Superior temporal gyrus (tissue), 1 donor: Measurements from ENCODE around the gene DRD2.

ENCODE experiments used
- DNase-seq: peaks from one replicate; pipeline ENCODE4 v3.0.0-alpha.2; 2016; ENCODE audit errors: extremely low spot score

Gene DRD2

DNA sequence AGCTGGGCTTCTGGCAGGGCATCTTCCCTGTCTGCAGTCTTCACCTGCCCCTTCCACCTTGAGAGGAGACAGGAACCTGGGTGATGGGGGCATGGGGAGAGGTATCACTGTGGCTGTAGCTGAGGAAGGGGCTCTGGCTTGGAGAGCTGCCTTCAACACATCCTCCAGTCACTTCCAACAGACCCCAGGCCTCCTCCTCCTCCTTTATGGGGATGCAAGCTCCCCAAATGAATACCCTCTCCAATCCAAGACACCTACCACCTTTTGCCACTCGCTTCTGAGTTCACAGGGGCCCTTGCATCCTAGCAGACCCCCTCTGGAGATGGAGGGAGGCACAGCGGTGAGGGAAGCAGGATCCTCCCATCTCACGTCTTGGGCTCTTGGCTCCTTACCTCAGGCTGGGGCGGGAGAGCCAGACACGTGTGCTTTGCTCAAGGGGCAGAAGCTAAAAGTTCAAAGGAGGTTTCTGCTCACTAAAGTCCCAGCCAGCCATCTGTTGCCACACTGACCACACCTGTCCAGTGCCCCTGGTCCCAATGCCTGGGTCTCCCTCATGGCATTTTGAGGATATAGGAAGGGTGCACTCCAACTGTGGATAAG, 74.5 kb downstream of the DRD2 start:
- no peak for DNase-seq

DNA sequence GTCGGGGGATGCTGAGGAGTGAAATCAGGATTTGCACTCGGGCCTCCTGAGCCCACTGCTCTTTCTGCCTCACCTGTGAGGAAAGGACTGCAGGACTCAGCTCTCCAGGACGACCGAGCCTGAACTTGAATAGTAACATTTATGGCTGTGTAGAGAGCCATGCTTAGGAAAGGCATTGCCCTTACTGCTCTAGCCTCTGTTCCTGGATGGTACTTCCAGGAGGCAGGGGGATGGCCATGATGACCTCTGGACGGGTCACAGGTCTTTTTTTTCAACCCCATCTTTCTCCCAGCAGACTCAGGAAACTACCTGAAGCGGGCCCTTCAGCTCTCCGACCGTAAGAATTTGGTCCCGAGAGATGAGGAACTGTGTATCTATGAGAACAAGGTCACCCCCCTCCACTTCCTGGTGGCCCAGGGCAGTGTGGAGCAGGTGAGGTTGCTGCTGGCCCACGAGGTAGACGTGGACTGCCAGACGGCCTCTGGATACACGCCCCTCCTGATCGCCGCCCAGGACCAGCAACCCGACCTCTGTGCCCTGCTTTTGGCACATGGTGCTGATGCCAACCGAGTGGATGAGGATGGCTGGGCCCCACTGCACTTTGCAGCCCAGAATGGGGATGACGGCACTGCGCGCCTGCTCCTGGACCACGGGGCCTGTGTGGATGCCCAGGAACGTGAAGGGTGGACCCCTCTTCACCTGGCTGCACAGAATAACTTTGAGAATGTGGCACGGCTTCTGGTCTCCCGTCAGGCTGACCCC, 76.3 kb downstream of the DRD2 start:
- DNase-seq = no peak

DNA sequence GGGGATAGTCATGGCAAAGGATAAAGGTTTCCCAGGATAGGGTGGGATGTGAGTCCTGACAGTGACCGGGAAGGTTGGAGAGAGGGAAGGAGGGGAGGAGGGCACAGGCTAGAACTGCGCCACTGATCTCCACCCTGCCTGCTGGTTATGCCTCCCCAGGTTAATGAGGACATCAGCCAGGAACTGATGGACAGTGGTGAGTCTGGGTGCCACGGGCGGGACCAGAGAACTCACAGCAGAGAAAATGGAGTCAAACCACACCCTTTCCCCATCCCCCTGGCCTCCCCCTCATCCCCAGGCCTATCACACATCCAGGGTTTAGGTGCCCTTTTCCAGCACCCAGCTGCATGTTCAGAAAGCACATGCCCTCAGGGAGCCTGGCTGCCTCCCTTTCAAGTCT, 77.4 kb downstream of the DRD2 start:
- DNase-seq = no peak

DNA sequence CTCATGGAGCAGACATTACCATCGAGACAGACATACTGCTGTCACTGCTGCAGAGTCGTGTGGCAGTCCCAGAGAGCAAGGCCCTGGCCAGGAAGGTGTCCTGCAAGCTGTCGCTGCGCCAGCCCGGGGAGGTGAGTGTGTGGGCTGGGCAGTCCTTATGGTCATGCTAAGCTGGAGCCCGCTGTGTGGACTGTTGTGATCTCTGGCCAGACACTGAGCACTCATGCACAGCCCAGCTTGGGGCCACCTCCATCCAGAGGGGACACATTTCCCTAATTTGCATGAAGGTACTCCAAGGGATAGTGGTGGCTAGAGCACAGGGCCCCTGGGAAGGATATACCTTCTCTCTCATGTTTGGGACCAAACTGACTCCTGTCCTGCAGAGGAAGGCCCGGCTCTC, 78.0 kb downstream of the DRD2 start:
- DNase-seq = no peak

DNA sequence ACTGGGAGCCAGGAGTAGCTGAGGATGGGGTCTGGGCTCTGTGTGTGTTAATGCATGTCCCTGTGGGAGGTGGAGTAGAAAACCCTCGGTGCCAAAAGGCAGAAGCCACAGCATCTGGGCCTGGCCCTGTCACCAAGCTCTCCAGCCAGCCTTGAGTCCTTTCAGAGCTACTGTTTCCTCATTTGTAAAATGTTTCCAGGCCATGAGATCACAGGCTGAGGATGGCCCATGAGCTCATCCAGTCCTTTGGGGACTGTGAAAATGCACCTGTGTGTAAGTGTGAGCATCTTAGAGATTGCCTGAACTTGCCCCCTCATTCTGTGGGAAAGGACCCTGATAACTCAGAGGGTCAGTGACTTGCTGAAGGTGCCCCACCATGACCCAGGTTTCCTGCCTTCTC, 78.5 kb downstream of the DRD2 start:
- no peak for DNase-seq

DNA sequence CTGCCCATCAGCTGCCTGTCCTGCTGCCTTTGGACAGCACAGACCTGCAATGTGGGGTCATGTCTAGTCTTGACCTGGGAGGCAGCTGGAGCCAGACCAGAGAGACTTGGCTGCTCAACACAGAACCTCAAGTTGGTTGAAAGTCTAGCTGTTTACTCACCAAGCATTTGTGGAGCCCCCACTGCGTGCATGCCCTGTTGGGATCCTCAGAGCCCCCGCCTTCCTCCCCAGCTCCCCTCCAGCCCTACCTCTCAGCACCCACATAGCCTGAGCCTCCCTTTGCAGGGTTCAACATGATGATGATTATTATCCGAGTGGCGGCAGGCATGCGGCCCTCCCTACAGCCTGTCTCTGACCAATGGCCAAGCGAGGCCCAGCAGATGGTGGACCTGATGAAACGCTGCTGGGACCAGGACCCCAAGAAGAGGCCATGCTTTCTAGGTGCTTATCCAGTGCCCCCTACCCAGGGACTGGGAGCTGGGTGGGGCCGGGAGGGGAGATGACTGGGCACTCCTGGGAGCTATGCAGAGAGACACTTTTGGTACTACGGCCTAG, 79.3 kb downstream of the DRD2 start:
- DNase-seq = no peak

DNA sequence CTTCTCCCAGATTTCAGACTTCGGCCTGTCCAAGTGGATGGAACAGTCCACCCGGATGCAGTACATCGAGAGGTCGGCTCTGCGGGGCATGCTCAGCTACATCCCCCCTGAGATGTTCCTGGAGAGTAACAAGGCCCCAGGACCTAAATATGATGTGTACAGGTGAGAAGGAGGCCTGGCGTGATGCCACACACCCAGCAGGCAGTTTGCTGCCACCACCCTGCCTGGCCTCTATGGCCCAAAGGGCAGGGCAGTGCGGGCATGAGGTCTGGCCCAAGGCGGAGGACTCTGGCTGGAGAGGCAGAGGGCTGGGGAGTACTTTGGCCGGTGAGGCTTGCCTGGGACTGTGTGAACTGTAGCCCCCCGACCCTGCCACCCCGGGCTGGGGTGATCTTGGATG, 80.3 kb downstream of the DRD2 start:
- DNase-seq = no peak

DNA sequence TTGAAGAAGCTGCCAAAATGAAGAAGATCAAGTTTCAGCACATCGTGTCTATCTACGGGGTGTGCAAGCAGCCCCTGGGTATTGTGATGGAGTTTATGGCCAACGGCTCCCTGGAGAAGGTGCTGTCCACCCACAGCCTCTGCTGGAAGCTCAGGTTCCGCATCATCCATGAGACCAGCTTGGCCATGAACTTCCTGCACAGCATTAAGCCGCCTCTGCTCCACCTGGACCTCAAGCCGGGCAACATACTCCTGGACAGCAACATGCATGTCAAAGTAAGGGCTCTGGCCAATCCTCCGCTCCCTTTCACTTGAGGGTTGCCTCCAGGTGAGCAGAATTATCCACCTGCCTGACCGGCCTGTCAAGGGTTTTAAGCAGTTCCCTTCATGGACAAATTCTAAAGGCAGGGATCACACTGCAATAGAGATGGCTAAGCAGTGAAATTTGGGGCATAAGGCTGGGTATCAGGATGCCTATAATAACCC, 81.7 kb downstream of the DRD2 start:
- DNase-seq = no peak

DNA sequence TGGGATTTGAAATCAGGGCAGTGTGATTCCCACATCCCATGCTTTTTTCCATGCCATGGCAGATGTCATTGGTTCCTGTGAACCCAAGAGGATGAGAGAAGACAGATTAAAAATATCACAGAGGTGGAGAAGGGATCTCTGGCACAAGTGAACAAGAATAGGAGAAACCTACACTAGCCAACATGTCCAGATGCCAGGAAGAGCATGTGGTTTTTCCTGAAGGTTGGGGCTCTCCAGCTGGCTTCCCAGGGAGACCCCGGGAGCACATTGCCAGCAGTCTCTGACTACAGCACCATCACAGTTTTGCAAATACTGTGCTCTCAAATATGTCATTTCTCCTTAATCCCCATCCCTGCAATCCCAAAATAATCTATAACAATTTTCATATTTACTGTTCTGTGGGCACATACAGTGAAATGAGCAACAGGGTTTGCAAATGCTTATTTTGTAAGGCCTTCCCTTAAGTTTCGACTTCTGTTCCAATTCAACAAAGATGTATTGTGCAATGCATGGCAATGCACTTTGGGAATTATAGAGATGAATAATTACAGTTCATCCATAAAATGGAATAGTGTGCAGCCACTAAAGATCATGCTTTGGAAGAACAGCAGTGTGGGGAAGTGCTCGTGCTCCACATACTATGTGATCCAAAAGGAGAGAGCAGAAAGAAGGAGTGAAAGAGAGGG, 82.8 kb downstream of the DRD2 start:
- no peak for DNase-seq

DNA sequence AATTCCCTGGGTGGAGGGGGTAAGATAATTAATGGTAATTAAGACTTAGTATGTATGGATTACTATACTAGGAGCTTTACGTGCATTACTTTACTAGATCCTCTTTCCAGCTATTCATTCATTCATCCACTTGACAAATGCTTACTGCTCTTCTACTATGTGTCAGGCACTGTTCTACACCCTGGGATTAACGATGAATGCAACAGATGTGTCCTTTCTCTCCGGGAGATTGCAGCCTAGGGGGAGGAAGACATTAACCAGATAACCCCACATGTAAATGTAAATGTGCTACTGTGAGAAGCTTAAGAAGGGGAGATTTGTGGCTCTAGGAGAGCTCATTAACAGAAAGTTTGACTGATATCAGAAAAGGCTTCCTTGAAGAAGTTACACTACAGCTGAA, 85.9 kb downstream of the DRD2 start:
- DNase-seq = no peak

DNA sequence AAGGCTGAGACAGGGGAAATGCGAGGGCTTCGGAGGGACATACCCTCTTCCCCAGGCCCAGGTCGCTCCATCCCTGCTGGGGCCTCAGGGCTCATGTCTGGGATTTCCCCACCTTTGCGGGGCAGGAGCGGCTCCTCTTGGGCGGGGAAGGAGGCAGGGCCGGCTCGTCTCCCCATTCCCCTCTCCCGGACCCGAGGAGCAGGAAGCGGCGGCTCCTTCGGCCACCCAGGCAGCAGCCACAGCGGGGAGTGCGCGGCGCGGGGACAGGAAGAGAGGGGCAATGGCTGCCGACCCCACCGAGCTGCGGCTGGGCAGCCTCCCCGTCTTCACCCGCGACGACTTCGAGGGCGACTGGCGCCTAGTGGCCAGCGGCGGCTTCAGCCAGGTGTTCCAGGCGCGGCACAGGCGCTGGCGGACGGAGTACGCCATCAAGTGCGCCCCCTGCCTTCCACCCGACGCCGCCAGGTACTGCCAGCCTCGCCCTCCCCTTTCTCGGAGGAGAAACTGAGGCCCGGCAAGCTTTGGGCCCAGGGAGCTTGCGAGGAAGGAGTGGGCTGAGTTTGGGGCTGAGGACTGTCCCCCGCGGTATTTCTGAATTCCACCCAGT, 87.5 kb downstream of the DRD2 start, which contains the start of gene ANKK1:
TSS of gene ANKK1 (plus strand) at position 175 of the 607 bp plus-strand sequence. CDS start at position 281, 106 bp downstream.
- no peak for DNase-seq

DNA sequence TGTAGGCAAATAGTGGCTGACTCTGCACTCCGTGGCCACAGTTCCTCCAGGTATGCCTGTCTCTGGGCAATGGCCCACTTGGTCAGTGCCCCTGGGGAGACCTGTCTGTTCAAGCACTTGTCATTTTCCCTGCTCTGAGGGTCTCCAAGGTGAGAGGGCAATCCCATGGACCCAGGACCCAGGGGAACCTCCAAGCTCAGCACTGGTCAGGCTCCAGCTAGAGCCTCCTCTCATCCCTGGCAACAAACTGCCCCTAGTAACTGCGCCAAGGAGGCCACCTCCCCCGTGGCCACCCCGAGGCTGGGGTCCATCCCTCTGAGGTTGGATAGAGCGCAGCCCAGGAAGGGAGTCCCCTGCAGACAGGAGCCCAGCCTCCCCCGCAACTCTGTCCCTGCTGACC, 88.3 kb downstream of the DRD2 start:
- DNase-seq = no peak

DNA sequence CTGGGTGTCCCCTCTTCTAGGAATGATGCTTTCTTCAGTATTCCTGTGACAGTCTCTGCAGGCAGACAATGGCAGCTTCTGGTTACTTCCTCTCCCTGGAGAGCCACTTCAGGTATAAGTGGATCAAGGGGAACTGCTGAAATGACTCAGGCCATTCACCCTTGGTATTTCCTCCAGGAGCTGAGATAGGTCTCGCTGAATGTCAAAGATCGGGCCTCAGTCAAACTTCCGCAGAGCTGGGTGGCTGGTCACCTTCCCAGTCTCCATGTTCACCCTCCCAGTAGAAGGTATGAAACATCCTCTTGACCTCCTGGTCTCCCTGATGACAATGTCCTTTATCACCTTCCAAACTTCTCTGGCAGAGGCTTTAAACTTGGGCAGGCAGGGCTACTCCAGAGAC, 89.4 kb downstream of the DRD2 start:
- DNase-seq = no peak

DNA sequence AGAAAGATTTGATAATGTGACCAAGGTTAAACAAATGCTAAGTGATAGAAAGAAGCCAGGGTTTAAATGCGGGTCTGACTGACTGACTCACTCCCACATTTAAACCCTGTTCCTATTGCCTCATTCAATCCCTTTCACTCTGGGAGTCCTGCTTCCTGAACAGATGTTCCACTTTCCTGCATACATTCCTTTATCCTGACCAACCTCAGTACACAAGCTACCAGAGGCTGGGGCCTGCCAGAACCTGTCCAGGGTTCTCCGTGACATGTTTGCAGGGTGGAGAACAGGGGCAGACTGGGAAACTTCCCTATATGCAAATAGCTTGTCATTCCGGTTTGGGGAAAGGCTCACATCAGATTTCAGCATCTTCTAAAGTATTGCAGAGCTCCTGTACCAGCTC, 90.6 kb downstream of the DRD2 start:
- DNase-seq = no peak

DNA sequence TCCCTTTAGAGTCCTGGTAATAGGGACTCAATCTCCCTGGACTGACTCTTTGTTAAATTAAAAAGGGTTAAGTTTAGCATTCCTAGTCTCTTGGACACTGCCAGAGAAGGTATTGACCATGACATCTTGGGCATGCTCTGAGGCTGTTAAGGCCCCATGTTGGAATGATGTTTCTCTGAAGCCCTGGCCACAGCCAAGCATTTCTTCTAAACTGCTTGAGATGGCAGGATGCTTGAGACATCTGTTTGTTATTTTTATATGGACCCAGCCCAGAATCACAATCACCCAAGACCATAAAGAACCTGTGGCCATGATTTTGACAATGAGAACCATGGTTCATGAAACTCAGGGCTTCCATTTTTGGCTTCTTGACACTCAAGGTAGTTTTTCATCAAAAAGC, 93.1 kb downstream of the DRD2 start:
- DNase-seq = no peak

DNA sequence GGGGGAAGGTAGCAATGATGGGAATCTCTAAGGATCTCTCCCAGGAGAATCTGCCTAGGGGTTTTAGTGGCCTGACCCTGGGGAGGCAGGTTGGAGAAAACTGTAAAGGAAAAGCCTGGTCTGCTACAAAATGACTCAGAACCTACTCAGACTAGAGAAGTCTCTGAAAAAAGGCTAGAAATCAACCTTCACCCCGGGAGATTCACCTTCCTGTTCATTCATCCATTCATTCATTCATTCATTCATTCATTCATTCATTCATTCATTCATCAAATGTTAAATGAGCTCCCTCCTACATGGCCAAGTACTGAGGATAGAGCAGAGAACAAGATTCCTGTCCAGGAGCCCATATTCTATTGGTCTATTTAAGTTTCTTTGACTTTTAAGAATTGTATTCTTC, 96.5 kb downstream of the DRD2 start:
- DNase-seq = no peak

DNA sequence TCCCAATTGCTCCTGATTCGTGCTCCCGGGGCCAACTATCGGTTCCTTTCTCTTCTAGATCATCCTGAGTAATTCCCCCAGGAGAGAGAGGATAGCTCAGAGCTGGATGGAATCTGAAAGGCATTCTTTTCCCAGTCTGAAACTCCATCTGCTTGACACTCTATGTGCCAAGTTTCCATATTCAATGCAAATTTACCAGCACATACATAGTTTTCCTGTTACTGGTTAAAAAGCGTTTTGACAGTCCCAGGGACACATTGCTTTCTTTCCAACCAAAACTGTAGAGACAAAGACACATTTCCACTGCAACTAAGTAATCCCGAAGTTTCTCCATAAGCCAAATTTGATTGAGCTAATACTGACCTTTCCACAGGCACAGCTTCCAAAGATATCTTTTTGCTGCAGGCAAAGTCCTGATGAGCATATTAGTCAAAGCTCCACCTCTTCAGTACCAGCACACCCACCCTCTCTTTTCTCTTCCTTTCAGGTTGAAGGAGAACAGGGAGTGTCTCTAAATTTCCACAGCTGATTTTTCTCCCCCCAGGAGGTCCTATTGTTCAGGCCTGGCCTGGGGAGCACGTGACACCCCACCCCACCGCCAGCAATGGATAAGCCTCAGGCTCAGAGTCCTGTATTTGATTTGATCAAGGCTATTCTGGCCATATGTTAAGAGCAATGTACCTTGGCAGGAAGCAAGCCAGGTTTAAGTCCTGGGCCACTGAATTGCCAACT, 97.4 kb downstream of the DRD2 start:
- DNase-seq = peak; percentile 46

DNA sequence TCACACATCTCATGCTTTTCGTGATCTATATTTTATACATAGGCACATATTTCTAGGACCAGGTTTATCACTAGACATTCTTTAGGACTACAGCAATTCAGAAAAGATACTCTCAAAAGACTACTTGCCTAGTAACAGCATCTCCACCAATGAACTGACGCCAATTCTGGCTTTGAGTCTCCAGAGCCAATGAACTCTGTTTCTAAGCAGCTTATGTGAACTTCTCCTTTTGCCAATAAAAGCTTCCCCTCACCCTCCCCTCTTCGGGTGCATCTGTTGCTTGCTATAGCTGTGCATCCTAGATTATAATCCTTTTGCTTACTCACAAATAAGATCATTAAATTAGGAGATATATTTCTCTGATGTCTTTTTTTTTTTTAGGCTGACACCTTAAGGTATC, 99.0 kb downstream of the DRD2 start:
- peak; percentile 43 for DNase-seq

DNA sequence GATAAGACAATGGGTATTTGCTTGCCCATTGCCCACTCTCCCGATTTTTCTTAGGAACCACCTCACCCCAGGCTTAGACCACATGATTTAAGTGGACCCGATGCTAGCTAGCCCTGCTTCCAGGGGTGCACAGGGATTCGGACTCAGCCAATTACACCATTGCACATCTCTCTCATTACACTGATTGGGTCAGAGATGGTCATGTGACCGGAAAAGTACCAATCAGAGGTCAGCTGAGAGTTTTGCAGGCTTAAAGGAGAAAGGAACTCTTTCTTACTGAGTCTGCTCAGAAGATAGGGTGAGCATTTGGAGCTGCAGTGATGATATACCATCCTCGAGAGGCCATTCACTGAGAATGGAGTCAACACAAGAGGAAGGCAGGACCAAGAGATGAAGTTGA, 99.8 kb downstream of the DRD2 start:
- no peak for DNase-seq

DNA sequence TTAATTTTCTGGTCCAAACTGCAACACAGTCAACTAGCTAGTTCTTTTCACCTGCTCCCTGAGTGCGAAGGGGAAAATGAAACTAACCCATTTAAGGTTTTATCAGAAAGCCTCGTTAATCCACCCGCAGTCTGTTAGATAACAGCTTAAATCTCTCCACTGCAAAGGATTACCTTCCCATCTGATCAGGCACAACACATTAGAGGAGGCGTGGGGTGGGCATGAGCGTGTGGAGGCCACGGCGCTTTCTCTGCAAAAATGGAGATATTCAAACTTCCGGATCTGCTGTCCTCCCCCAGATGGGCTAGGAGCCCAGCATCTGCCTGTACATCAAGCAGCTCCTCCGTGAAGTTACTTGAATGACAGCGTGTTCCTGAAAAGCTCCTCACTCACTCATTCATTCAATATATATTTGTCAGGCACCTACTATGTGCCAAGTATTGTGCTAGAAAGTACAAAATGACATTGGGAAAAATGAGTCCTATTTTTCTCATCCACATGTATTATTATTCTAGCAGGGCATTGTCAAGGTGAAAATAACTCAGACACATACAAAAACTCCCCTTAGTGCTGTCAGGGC, 101.1 kb downstream of the DRD2 start:
- DNase-seq = no peak

DNA sequence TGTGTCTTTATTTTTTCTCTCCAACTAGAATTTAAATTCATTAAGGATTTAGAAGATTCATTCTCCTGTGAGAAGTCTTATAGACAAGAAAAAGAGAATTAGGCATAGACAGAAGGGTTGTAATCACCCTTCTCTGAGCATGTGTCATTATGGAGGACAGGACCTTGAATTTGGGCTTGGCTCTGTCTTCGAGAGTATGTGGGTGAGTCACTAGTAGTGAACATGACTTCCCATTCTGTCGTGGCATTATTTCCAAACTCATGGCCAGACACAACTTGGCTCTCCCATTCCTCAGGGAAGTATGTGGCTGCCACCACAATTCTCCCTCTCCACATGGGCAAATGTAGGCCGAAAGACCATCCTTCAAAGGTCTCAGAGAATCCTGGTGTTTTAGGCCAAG, 101.9 kb downstream of the DRD2 start:
- no peak for DNase-seq
